GM21576 (cell line): Measurements from ENCODE around the gene C16orf54.
"Not testable (repeated sequence)": the region's sequence is repeated elsewhere in the genome, so short reads cannot be mapped to it uniquely, and the experiment has no call there.

Experiments
- ATAC-seq: cut with Tn5 transposase; IDR thresholded peaks from one replicate; pipeline ENCODE4 v1.9.1; 2021; ENCODE audit warnings: mild to moderate bottlenecking, moderate library complexity; ENCODE audit not compliant: unreplicated experiment

C16orf54 gene

DNA sequence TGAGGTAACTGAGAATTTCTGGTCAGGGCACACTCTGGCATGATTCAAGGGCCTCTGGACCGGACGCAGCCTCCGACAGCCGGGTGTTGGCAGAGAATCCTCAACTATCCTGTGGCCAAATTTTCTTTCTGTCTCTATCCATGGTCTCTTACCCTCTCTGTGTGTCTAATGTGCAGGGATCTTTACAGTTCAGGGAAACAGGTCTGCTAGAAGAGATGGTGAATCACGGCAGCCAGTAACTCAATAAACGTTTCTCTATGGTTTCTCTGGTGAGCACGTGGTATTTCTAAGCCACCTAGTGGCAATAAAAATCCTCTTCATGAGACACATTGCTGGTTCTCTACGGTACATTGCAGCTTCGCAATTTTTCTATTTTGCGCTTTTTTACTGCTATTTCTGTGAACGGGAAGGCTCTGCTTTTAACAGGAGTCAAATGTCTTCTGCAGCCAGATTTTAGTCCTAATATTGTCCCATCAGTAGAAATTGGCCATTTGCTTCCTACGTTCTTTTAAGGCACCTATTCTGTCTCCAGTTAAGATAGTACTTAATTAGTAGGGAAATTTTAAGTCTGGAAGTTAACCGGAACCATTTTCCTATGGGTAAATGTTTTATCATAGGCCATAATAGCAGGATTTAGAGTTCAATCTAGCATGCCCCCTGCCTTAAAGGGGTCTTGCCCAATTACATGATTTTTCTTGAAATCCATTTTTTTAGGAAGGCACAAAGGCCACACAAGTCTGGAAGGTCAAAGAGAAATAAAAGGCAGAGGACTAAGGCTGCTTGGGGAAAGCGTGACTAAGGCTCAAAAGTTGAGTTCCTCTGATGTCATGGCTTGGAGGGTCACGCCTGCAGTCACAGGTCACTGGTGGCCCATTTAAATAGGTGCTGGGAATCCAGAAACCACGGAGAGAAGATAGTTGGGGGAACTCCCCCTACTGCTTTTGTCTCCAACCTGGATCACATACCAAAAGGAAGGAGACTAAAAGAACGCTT is 35.3 kb downstream of the C16orf54 start:
- no peak for ATAC-seq

DNA sequence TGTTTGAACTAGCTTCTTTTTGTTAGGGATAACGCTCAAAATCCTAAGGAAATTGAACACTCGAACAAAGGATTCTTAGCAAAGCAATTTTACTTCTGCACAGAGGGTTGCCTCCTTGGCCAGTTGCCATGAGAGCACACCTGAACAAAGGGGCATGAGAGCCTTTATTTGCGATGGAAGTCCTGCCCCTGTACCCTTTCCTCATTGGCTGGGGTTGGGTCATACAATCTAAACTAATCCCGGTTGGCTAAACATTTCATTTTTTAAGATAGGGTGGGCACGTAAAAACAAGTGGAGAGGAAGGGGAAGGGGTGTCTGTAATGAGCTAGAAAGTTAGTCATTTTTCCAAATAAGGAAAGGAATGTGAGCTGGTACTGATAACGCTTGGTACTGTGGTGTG is 36.1 kb downstream of the C16orf54 start:
- not testable (repeated sequence) for ATAC-seq

DNA sequence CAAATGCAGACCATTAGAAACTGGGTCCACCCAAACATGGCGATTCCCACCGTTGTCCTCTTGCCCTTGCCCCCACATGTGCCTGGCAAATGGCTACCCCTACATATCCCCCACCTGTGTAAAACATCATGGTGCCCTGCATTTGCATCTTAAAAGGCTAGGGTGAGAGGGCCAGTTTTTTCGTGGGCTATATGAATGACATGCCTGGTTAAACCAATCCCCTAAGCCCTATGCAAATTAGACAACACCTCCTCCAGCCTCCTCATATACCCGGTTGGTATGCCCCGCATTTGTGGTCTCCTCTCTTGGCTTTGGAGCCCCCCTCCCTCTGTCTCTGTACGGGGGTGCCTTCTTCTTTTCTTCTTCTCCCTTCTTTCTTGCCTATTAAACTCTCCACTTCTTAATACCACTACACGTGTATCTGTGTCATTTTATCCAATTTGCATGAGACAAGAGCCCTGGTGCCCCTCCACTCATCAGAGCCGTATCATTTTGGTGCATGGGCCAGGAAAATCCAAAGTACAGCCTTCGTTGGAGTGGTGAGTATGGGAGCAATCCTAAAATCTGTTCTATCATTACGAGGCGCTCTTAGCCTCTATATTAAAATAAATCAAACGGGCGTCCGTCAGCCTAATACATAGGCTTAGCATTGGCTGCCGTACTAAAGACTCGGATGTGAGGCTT is 36.7 kb downstream of the C16orf54 start:
- no peak for ATAC-seq

DNA sequence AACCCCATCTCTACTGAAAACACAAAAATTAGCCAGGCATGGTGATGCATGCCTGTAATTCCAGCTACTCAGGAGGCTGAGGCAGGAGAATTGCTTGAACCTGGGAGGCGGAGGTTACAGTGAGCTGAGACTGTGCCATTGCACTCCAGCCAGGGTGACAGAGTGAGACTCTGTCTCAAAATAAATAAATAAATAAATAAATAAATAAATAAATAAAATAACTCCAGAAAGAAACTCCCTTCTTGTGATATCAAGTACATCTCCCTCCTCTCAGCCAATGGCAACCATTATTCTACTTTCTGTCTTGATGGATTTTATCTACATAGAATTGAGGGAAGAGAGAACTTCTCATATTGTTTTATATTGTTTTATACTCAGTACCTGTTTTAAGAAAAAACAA is 38.6 kb downstream of the C16orf54 start:
- not testable (repeated sequence) for ATAC-seq

DNA sequence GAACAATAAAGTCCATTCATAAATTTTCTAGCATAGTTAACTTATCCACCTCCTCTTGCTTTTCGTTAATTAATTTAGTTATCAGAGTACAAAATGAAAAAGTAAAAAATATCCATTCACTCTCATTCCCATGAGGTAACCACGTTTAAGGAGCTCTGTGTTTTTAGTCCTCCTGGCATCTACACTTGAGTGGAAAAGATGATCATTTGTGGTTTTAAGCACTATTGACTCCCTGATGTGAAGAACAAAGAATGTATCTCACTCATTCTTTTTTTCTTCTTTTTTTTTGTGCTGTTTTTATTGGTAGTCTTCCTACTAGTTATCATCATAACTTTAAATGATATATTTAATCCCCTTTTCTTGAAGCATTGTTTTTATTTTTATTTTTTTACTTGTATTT is 40.8 kb downstream of the C16orf54 start:
- ATAC-seq = no peak

DNA sequence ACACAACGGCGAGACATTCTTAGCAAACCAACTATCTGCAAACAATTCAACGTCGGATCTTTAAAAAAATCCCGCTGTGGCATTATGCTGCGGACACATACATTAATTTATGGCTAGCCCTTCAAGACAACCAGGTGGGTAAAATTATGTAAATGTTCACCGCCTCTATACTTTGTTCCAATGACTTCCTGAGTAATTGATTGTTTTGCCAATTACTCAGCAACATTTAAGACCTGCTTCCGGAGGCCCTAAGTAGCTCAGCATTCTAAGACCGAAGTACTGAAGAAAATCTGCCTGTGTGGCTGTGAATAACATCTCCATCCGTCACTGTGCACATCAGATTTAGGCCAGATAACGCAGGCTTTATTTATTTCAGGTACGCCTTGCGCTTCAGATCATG is 43.5 kb downstream of the C16orf54 start:
- ATAC-seq = peak; percentile 25

DNA sequence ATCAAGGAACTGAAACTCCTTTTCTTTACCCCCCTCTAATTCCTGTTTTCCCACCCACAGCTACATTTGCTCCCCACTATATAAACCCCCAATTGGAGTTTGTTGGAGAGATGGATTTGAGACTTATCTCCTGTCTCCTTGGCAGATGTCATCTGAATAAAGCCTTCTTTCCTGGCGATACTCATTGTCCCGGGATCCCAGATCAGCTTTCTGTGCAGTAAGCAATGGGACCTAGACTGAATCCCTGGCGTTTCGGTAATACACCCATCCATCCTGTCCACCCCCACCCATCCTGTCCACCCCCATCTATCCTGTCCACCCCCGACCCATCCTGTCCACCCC is 44.6 kb downstream of the C16orf54 start:
- ATAC-seq = no peak

DNA sequence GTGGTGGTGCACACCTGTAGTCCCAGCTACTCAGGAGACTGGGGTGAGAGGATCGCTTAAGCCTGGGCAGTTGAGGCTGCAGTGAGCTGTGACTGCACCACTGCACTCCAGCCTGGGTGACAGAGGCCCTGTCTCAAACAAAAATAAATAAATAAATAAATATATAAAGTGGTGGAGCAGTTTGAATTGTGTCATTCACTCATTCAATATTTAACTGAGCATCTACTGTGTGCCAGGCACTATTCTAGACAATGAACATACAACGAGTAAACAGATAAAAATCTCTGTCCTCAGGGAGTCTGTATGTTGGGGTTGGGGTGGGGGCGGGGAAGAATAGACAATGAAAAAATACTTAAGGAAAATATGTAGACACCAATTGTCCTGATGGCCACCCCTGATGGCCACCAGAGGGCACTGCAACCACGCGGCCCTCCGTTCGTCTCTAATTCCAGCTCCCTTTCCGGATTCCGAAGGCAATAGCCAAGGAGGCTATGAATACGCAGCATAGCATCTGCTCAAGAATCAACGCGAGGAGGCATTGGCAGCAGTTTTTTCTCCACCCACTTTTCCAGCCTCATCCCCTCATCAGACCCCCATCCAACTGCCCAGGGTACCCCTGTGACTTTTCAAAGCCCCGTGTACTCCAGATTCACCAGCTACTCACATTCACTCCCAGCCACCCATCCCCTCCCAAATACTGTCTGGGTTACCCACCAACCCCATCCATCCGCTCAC is 45.4 kb downstream of the C16orf54 start:
- ATAC-seq = no peak

DNA sequence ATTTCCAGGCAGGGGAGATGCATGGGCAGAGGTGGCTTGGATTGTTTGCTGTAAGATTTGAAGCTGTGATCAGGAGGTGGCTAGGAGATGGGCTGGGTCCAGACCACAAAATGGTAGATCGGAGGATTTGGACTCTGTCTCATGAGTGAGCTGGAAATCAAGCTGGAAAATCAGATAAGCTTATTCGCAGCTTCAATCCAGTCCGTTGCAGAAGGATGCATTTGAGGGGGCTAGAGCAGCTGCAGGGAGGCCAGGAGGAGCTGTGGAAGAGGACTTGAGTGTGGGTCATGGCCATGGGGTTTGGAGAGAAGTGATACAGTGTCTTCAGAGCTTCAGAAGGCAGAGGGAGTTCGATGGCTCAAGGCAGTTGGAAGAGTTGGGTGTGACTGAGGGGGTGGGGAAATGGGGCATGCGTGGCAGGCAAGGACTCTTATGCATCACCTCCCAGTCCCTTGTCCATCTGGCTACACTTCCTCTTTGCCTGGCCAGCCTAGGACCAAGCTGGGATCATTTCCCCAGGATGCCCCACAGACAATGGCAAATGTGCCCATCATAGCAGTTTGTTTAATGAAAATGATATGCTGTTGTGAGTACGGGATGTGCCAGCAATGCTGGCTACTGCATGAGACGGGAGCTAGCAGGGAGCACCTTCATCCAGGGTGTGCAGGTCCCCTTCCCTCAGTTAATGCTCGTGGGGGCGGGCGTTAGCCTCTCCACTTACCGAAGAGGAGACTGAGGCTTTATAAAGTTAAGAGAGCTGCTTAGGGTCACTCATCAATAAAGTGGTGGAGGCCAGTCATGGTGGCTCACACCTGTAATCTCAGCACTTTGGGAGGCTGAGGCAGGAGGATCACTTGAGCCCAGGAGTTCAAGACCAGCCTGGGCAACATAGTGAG is 46.2 kb downstream of the C16orf54 start:
- ATAC-seq = no peak

DNA sequence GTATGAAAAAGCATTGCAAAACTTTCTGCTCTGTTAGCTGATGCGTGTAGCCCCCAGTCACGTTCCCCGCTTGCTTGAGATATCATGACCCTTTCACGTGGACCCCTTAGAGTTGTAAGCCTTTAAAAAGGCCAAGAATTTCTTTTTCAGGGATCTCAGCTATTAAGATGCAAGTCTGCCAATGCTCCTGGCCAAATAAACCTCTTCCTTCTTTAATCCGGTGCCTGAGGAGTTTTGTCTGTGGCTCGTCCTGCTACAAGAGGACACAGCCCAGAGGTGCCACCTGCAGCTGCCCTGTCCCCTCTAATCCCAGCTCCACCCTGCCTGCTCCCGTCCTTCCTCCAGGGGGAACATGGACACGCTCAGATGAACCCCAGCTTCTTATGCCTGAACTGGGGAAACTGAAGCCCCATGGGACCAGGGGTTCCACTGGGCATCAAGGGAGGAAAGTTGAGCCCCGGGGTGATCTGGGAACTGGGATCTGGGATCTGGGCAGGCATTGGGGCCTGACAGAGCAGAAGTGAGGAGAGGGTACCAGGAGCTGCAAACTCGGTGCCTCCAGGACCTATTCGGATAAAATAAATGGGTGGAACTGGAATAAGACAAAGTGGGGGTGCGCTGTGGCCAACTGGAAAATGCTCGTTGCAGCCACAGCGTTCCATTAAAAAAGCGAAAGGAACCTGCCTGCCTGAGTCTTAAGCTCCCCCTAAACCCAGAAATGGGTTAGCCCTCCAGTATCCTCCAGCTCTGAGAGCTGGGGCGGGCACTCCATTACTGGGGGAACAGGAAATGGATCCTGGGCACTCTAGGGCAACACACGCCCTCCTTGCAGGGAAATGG is 47.1 kb downstream of the C16orf54 start:
- ATAC-seq = no peak

DNA sequence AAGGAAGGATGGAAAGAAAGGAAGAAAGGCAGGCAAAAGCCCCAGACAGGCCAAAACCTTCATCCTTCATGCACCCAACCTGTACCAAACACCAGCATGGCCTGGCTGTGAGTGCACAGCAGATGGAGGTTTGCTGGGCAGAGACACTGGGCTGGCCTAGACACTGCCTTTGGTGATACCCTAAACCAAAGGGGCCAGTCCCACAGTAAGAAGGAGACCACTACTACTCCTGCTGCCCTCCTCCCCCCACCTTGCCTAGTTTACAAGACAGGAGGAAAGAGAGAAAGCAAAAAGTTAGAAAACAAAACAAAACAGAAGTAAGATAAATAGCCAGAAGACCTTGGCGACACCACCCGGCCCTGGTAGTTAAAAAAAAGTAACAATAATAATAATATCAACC is 47.7 kb downstream of the C16orf54 start:
- ATAC-seq = no peak

DNA sequence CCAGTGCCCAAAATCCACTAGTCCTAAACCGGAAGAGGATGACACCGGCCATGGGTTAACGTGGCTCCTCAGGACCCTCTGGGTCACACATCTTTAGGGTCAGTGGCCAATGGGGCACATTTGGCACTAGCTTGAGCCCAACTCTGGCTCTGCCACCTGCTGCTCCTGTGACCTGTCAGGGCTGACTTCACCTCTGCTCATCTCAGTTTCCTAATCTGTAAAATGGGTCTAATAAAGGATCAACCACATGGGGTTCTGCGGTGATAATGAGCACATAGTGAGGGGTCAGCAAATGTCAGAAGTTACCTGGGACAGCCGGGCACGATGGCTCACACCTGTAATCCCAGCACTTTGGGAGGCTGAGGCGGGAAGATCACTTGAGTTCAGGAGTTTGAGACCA is 48.4 kb downstream of the C16orf54 start:
- no peak for ATAC-seq

DNA sequence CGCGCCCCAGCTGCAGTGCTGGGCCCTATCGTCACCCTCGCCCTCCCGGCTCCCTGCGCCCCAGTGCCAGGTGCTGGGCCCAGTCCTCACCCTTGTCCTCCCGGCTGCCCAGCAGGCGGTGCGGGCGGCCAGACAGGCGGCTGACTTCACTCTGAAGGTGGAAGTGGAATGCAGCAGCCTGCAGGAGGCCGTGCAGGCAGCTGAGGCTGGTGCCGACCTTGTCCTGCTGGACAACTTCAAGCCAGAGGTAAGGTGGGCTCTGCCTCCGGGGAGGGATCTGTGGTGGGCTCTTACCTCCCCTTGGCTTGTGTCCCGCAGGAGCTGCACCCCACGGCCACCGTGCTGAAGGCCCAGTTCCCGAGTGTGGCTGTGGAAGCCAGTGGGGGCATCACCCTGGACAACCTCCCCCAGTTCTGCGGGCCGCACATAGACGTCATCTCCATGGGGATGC is 48.9 kb downstream of the C16orf54 start:
- no peak for ATAC-seq

DNA sequence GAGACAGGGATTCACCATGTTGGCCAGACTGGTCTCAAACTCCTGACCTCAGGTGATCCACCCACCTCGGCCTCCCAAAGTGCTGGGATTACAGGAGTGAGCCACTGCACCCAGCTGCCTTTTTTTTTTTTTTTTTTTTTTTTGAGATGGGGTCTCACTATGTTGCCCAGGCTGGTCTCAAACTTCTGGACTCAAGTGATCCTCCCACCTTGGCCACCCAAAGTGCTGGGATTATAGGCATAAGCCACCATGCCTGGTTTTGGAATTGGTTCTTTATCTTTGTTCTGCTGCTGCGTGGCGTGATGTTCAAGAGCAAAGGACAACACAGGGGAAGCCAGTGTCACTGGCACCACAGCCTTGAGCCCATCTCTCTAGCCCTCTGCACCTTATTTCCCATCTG is 50.1 kb downstream of the C16orf54 start:
- not testable (repeated sequence) for ATAC-seq

DNA sequence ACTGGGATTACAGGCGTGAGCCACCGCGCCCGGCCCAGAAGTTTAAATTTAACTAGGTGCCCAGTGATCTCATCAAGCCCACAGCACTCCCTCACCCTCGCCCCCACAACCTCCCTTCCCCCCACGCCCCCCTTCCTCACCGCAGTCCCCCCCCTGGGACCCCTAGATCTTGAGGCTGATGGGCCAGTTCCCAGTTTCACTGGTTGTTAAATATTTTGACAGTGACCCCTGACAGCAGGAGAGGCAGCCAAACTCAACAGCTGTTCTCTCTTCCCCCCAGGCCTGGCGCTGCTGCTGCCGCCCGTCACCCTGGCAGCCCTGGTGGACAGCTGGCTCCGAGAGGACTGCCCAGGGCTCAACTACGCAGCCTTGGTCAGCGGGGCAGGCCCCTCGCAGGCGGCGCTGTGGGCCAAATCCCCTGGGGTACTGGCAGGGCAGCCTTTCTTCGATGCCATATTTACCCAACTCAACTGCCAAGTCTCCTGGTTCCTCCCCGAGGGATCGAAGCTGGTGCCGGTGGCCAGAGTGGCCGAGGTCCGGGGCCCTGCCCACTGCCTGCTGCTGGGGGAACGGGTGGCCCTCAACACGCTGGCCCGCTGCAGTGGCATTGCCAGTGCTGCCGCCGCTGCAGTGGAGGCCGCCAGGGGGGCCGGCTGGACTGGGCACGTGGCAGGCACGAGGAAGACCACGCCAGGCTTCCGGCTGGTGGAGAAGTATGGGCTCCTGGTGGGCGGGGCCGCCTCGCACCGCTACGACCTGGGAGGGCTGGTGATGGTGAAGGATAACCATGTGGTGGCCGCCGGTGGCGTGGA is 51.2 kb downstream of the C16orf54 start:
- no peak for ATAC-seq

DNA sequence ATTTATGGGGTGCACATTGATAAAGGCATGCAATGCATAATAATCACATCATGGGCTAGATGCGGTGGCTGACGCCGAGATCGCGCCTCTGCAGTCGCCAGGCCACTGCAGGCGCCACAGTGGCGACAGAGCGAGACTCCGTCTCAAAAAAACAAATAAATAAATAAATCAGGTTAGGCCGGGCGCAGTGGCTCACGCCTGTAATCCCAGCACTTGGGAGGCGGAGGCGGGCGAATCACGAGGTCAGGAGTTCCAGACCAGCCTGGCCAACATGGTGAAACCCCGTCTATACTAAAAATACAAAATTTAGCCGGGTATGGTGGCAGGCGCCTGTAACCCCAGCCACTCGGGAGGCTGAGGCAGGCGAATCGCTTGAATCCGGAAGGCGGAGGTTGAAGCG is 53.2 kb downstream of the C16orf54 start:
- ATAC-seq = not testable (repeated sequence)
